ENCODE data around the gene ADAM17. TPM values are rescaled to one million over a fixed set of nuclear protein-coding genes. Genes with fewer than 3 reads are reported as not detected.

The ADAM17 gene
- total and polyA plus RNA-seq, 2 of the 13 experiments (the other 11 are each of a cell fraction or from before 2014, with no cell fraction given) = 6.5 to 33.4 TPM

DNA sequence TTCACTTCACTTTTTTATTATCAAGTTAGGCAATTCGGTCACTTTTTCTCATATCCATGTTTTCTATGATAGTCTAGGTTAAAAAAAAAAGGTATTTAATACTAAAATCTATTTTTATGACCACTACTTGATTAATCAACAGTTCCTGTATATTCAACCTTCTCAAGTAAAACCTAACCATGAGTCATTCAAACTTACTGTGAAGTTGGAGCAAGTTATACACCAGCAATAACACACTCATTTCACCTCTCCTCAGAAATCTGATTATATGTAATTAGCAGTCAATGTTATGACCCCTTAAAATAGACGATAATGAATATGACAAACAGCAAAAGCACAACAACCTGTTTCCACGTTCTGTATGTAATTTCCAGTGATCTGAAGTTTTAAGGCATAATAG is 35.0 kb upstream of the ADAM17 start:
- WGBS (ENCODE audit: low lambda C conversion rate) = 97% methylated on average over 3 of the region's 3 CpGs
- TF ChIP-seq, protein P1, sequence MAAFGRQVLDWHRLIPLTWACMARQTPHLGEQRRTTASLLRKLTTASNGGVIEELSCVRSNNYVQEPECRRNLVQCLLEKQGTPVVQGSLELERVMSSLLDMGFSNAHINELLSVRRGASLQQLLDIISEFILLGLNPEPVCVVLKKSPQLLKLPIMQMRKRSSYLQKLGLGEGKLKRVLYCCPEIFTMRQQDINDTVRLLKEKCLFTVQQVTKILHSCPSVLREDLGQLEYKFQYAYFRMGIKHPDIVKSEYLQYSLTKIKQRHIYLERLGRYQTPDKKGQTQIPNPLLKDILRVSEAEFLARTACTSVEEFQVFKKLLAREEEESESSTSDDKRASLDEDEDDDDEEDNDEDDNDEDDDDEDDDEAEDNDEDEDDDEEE (CRISPR knock-in tag; IDR thresholded peaks at IDR 0.05) = no peak
- TF ChIP-seq MZF1 (CRISPR knock-in tag; IDR thresholded peaks at IDR 0.05; ENCODE audit: borderline replicate concordance) (no peak), SAP130 (CRISPR knock-in tag; IDR thresholded peaks at IDR 0.05; ENCODE audit: low read depth) (no peak), BORCS8-MEF2B (CRISPR knock-in tag; IDR thresholded peaks at IDR 0.05) (no peak), ZNF160 (CRISPR knock-in tag; IDR thresholded peaks at IDR 0.05) (no peak), BCLAF1 (IDR thresholded peaks at IDR 0.05) (no peak), ERF (CRISPR knock-in tag; IDR thresholded peaks at IDR 0.05) (no peak), GPBP1L1 (CRISPR knock-in tag; IDR thresholded peaks at IDR 0.05) (no peak), GZF1 (CRISPR knock-in tag; IDR thresholded peaks at IDR 0.05) (no peak), HNF4G (IDR thresholded peaks at IDR 0.05; ENCODE audit: borderline replicate concordance, low read depth, low read length) (no peak), HNF4G (CRISPR knock-in tag; IDR thresholded peaks at IDR 0.05; ENCODE audit: borderline replicate concordance, low read depth) (no peak), ZNF292 (CRISPR knock-in tag; IDR thresholded peaks at IDR 0.05; ENCODE audit: borderline replicate concordance, low read depth) (no peak), MYNN (CRISPR knock-in tag; IDR thresholded peaks at IDR 0.05; ENCODE audit: low read depth) (no peak), MXD3 (CRISPR knock-in tag; IDR thresholded peaks at IDR 0.05) (no peak)
- TF ChIP-seq, protein P2, sequence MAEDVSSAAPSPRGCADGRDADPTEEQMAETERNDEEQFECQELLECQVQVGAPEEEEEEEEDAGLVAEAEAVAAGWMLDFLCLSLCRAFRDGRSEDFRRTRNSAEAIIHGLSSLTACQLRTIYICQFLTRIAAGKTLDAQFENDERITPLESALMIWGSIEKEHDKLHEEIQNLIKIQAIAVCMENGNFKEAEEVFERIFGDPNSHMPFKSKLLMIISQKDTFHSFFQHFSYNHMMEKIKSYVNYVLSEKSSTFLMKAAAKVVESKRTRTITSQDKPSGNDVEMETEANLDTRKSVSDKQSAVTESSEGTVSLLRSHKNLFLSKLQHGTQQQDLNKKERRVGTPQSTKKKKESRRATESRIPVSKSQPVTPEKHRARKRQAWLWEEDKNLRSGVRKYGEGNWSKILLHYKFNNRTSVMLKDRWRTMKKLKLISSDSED (CRISPR knock-in tag; IDR thresholded peaks at IDR 0.05) = no peak
- TF ChIP-seq, protein P3, sequence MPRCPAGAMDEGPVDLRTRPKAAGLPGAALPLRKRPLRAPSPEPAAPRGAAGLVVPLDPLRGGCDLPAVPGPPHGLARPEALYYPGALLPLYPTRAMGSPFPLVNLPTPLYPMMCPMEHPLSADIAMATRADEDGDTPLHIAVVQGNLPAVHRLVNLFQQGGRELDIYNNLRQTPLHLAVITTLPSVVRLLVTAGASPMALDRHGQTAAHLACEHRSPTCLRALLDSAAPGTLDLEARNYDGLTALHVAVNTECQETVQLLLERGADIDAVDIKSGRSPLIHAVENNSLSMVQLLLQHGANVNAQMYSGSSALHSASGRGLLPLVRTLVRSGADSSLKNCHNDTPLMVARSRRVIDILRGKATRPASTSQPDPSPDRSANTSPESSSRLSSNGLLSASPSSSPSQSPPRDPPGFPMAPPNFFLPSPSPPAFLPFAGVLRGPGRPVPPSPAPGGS (CRISPR knock-in tag; IDR thresholded peaks at IDR 0.05) = no peak

More for the DNA sequence above, 35.0 kb upstream of the ADAM17 start:
- in situ Hi-C loops (cut with HindIII; ENCODE audit: extremely low pct_ligation_motif_present, low pct_unique_long_range_greater_than_20kb) (no loop called here), intact Hi-C loops (cut with micrococcal nuclease; ENCODE audit: unreplicated experiment) (no loop called here)
- ChIA-PET CTCF (ENCODE audit: low intra/inter-chr PET ratio, low total read pairs) (no interaction called here), POLR2A (no interaction called here)
- Histone ChIP-seq H2AFZ (ENCODE audit: low read length) (no peak overlapping the region), H3K27me3 (ENCODE audit: control insufficient read depth in 1 of 2, insufficient read depth in 2 of 2, low read length in 2 of 2) (no peaks in the 10 kb centered on the region), H4K20me1 (ENCODE audit: insufficient read depth, low read length) (peaks cover 9% of the 10 kb centered on the region; the same call in 1 of the 2 replicates), H3K4me2 (ENCODE audit: low read depth, low read length) (no peak overlapping the region), H3K4me3 (replicated peaks in 1 of 3; ENCODE audit: insufficient read depth in 1 of 3, low read depth in 2 of 3, low read length in 3 of 3) (no peak overlapping the region), H3K27ac (ENCODE audit: extremely low read length, insufficient read depth, low read length) (no peak overlapping the region), H3K9ac (ENCODE audit: insufficient read depth, low read depth, low read length) (no peak overlapping the region), H3K9me3 (ENCODE audit: low read length) (no peaks in the 10 kb centered on the region), H3K79me2 (ENCODE audit: insufficient read depth, low read length) (peaks cover 31% of the 10 kb centered on the region), H3K4me1 (ENCODE audit: insufficient read depth, low read length) (no peaks in the 10 kb centered on the region), H3K36me3 (replicated peaks in 1 of 2; ENCODE audit: control insufficient read depth in 1 of 2, insufficient read depth in 2 of 2, low read length in 2 of 2) (peaks cover 21 to 64% of the 10 kb centered on the region in 2 experiments)
- ATAC-seq = no peak
- FAIRE-seq = no peak
- no peak for DNase-seq (ENCODE audit: low spot score)
- no TSS peak for BruUV-seq (replicated peaks)
